NOMO-1 treated with DMSO at 0.1 percent for 48 hours (cell line): ENCODE data around the gene GGA1.

Experiments used
- DNase-seq: peaks from one replicate; lab custom pipeline; 2025; ENCODE audit not compliant: unreplicated experiment; lab: John Stamatoyannopoulos, UW

Gene GGA1

DNA sequence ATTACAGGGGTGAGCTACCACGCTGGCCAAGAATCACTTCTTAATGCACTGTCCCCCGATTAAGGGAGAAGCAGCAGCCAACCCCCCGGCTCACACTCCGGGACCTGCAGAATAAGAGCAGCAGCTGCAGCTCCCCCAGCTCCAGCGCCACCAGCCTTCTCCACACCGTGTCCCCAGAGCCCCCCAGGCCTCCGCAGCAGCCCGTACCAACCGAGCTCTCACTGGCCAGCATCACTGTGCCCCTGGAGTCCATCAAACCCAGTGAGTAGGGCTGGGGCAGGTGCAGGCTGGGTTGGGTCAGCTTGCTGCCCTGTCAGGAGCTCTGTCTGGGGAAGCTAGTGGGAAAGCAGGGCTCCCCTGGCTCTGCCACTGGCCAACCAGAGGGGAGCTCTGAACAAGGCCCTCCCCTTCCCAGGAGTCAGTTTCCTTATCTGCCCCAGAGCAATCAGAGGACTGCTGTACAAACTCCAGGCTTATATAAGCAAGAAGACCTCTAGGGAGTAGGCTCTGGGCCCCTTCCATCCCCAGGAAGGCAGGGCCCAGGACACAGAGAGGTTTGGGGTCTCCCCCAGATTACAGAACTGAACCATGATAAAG, 22.3 kb downstream of the GGA1 start:
- no peak for DNase-seq

DNA sequence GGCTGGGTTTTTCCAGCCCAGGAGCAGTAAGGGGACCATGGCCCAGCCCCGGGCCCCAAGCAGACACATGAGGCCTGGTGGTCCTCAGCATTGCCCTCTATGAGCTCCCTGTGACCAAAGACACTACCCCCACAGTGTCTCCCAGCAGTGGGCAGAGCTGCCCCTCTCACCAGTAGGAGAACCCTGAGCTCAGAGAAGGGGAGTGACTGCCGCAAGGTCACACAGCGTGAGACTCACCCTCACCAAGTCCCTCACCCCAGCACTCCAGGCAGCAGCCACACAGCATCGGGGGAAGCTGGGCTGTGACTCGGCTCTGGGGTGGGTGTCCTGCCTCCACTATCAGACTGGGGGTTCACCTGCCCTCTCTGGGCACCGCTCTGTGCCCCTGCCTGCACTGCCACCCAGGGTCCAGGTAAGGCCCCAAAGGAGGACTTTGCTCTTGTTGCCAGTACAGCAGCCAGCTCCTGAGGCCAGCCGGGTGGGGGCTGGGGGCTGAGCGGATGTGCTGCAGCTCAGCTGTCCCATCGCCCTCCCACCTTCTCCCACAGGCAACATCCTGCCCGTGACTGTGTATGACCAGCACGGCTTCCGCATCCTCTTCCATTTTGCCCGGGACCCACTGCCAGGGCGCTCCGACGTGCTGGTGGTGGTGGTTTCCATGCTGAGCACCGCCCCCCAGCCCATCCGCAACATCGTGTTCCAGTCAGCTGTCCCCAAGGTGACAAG, 23.0 kb downstream of the GGA1 start:
- DNase-seq = no peak

GRCh38 chr22:37632174-37633088, 23.8 kb downstream of the GGA1 start:
- DNase-seq = no peak

GRCh38 chr22:37633089-37633624, 24.5 kb downstream of the GGA1 start:
- DNase-seq = peak; percentile 60

DNA sequence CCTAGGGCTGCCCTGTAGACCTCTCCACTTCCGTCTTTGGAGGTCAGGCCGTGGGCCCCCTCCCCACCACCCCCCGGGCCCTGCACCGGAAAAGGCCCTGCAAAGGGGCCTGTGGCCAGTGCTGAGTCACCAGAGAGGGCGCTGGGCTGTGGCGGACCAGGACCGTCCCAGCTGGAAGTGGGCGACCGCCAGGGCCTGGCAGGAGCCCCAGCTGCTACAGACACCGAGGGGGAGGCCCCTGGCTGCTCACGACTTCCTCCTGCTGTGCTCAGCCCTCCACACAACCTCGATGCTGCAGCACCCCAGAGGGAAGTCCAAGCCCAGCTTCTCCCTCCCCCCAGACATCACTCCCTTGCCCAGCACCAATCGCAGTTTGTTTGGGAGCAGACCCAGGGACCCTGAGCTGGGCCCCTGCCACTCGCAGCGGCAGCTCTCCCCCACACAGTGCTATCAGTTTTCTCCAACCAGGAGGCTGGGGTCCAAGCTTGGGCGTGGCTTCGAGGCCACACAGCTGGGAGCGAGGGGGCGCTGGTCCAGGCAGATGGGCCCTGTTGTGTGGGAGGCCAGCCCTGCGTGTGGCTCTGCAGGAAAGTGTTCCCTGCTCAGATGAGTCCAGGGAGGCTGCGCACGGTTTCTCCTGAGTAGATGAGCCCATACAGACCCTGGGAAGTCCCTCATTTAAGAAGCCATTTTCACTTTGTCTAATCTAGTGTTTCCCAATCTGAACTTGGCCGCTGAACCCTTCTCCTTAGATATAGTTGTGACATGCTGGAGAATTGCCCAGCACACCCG, 25.2 kb downstream of the GGA1 start:
- peak; percentile 94 for DNase-seq

DNA sequence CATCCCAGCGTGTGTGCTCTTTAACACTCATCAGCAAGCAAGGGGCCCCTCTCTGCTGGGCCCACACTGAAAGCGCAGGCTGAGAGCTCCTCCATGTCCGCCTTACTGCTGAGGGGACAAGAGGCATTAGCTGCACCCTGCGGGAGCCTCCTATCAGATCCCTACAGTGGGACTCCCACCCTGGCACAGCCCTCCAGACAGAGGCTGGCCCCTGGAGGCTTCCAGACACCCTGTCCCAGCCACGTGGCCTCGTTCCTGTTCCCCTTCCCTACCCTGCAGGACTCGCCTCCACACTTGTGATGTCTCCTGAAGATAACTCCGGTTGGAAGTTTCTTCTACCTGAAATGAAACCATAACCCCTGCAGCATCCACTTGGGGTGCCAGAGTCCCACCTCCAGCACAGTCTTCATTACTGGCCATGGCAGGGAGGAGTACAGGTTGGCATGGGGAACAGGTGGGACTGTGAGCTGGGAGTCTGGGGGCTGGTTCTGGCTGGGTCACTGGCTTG, 25.8 kb downstream of the GGA1 start:
- no peak for DNase-seq

- no peak for DNase-seq
Measured at GRCh38 chr22:37635157-37635556, 26.5 kb downstream of the GGA1 start.

- peak; percentile 95 for DNase-seq
Measured at GRCh38 chr22:37636186-37636948, 27.7 kb downstream of the GGA1 start.

DNA sequence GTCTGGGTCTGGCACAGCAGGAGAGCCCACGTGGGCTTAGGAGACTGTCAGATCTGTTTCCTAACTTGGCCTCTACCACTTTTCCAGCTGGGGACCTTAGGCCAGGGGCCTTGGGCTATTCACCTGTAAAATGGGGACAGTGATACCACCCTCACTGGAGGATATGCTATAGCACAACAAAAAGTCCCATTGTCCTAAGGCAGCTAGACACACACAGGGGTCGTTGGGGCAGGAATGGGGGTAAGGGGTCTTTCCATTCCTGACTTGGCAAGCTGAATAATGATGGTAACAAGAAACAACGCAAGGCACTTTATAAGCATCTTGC, 28.3 kb downstream of the GGA1 start:
- DNase-seq = no peak

GRCh38 chr22:37638391-37639069, 29.9 kb downstream of the GGA1 start:
- DNase-seq = no peak

DNA sequence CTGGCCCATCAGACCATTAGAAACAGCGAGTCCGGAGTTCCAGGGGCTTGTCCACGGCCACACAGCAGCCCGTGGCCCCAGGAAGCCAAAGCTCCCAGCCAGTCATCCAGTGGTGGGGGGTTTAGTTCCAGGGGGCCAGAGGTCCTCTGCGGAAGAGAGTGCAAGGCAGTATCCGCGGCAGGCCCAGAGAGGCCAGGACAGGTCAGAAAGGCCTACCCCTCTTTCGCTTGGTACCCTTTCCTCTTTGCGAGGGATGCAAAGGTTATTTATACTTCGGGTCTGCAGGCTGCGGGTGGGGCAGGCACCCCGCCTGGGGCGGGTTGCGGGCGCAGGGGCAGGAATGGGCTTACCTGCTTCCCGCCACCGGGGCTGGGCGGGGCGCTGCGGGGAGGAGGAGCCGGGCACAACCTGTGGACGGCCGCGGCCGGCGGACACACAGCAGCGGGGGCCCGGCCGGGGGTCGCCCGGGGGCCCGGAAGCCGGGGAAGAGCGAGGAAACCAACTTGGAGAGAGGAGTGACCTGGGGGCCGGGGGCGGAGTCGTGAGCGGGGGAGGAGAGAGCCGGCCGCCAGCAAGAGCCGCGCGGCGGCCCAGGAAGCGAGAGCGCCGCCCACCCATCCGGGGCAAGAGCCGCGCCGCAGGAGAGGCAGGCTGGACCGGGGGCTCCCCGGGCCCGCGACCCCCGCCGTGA, 30.6 kb downstream of the GGA1 start, which contains the start of gene SH3BP1:
SH3BP1 (plus strand) TSS at position 600 of the 691 bp plus-strand sequence. CDS start 119 bp downstream, outside the sequence.
- DNase-seq = no peak

- peak; percentile 42 for DNase-seq
Measured at GRCh38 chr22:37639771-37640590, 31.3 kb downstream of the GGA1 start.

DNA sequence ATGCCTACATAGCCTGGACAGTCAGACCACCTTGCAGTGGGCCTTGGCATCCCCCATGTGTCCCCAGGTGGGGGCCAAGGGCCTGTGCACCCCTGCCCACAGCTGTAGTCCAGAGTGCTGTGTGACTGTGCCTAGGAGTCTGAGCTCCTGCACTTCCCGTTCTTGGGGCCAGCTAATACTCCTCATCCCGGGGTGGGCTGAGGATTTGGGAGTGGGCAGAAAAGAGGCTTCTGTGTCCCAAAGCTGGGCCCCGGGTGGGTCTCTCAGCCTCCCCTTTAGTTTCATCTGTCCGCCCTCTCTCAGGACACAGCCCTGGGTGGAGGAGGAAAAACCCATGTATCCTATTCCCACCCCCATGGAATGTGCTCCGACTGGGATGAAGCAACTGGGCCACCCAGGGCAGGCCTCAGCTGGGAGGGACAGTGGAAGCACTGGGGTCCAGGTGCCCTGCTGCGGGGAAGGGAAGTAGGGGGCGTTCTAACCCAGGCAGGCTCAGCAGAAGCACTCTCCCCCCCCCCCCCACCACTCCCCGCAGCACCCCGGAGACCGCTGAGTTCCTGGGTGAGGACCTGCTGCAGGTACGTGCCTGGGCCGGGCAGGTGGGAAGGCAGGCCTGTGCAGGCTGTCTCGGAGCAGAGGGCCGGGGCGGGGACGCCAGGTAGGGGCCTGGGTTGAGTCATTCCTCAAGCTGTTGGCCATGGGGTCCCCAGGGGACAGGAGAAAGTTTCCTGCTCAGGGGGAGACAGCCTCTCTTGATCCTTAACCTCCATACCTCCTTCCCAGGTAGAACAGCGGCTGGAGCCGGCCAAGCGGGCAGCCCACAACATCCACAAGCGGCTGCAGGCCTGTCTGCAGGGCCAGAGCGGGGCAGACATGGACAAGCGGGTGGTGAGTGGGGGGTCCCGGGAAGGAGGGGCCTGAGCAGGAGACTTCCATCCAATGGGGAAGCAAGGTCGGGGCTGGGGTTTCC, 32.2 kb downstream of the GGA1 start:
- DNase-seq = no peak

- DNase-seq = no peak
Measured at GRCh38 chr22:37641561-37641949, 32.9 kb downstream of the GGA1 start.

DNA sequence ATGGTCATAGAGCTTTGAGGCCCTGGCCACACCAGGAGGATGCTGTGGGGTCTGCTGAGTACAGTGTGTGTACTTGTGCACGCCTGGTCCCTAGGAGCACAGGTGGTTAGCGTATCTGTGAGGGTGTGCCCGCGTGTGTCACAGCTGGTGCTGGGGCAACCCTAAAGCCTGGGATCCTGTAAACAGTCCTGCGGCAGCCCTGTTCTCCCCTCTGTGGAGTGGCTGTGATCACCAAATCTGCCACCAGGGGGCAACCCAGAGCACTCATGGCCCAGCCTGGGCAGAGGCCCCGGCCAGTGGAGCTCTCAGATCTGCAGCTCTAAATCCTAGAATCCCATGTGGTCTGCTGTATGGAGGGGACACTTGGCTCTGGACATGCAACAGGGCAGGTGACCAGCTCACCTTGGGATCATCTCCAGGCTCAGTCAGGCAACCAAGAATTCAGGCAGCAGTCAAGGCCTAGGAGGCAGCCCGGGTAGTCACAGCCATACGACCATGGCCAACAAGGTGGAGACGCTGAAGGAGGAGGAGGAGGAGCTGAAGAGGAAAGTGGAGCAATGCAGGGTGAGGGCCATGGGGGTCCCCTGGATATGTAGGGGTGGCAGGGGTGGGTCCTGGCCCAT, 34.7 kb downstream of the GGA1 start:
- DNase-seq = peak; percentile 62

DNA sequence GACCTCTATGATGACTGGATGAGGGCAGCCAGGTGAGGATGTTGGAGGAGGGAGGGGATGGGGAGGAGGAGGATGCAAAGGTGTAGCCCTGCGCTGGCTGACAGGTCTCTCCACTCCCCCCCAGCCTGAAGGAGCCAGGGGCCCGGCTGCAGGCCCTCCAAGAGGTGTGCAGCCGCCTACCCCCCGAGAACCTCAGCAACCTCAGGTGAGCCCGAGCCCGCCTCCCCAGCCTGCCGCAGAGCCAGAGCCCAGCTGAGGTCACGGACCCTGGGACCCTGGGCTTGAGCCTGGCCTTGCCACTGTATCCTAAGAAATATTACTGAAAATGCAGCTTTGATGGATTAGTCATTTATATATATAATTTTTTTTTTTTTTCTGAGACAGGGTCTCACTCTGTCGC, 38.7 kb downstream of the GGA1 start:
- no peak for DNase-seq
